ENCODE data around the gene GTSF1L.

- TF ChIP-seq POLR2AphosphoS5 (IDR thresholded peaks at IDR 0.05; ENCODE audit: low read depth, low read length) (no peak), TAF1 (IDR thresholded peaks at IDR 0.05; ENCODE audit: low read depth, low read length) (no peak), SPI1 (IDR thresholded peaks at IDR 0.05; ENCODE audit: low read depth, low read length) (no peak), POLR2A (IDR thresholded peaks at IDR 0.05; ENCODE audit: low read depth, low read length) (no peak), POU2F2 (IDR thresholded peaks at IDR 0.05; ENCODE audit: low read depth, low read length) (no peak), PAX5 (IDR thresholded peaks at IDR 0.05; ENCODE audit: insufficient read depth, low read length, severe bottlenecking) (no peak)
These were observed 9.8 kb downstream of the GTSF1L start for GRCh38 chr20:43716757-43717615.

Measured in GM12891 (cell line).